Measurements from ENCODE around the gene ANKRD35. TPM values are rescaled to one million over a fixed set of nuclear protein-coding genes. Genes with fewer than 3 reads are reported as not detected.

Gene ANKRD35
- total RNA-seq, 2 experiments from 2014 or later: 0.54 to 0.59 TPM

- Mint-ChIP-seq H3K27ac (peak within 1 kb of the TSS; percentile 97), H3K27me3 (no peaks in the 10 kb centered on the region), H3K9me3 (no peaks in the 10 kb centered on the region), H3K4me1 (ENCODE audit: low read depth) (peaks cover 51% of the 10 kb centered on the region), H3K4me3 (peak within 1 kb of the TSS; percentile 96), H3K36me3 (ENCODE audit: low read depth) (peaks cover 42% of the 10 kb centered on the region)
- intact Hi-C loops (cut with micrococcal nuclease): loop anchor here (10.0 kb wide), 1 partner anchor 74 kb away; the partner anchor contains the start of gene NUDT17
- DNase-seq (peak; percentile 96), ATAC-seq (peak; percentile 92)
- no peak for TF ChIP-seq CTCF (IDR thresholded peaks at IDR 0.05)
- POLR2A ChIA-PET: interaction anchor here (0.6 to 4.3 kb wide), 27 partner anchors 9 to 637 kb away, joined by 3 to 34 read pairs (median 4); partner anchors contain the start of genes ANKRD34A, ITGA10, LIX1L and NUDT17
- CTCF ChIA-PET: interaction anchor here (1.1 to 2.1 kb wide), 8 partner anchors 9 to 74 kb away, joined by 3 to 7 read pairs (median 4); partner anchors contain the start of genes ANKRD34A, POLR3GL and RBM8A
Measured at GRCh38 chr1:145918144-145918991, 32.7 kb upstream of the ANKRD35 start, which contains the start of gene PEX11B. Gene PEX11B (minus strand): TSS chr1:145918717. CDS start chr1:145918688, 29 bp downstream.

- H3K27me3 Mint-ChIP-seq: no peaks in the 10 kb centered on the region
- peak overlapping the region; percentile 96 for H3K4me3 Mint-ChIP-seq
- POLR2A ChIA-PET: interaction anchor here (1.2 to 4.3 kb wide), 7 partner anchors 10 to 79 kb away, joined by 3 to 34 read pairs (median 7); partner anchors contain the start of genes ANKRD34A, POLR3GL, RBM8A and TXNIP
- no peaks in the 10 kb centered on the region for H3K9me3 Mint-ChIP-seq
- CTCF ChIA-PET: interaction anchor here (1.1 to 2.1 kb wide), 6 partner anchors 10 to 73 kb away, joined by 3 to 6 read pairs (median 4); partner anchors contain the start of genes ANKRD34A, POLR3GL and RBM8A
- no peak for TF ChIP-seq CTCF (IDR thresholded peaks at IDR 0.05)
- intact Hi-C loops (cut with micrococcal nuclease): loop anchor here (10.0 kb wide), 1 partner anchor 73 kb away; the partner anchor contains the start of gene NUDT17
- peaks cover 49% of the 10 kb centered on the region for H3K4me1 Mint-ChIP-seq (ENCODE audit: low read depth)
- no peak for DNase-seq
- H3K27ac Mint-ChIP-seq: peak overlapping the region; percentile 97
- ATAC-seq: no peak
- peaks cover 40% of the 10 kb centered on the region for H3K36me3 Mint-ChIP-seq (ENCODE audit: low read depth)
Measured at GRCh38 chr1:145917595-145917994, 31.9 kb upstream of the ANKRD35 start.

GRCh38 chr1:145916745-145917144, 31.1 kb upstream of the ANKRD35 start:
- POLR2A ChIA-PET: interaction anchor here (0.6 to 4.3 kb wide), 7 partner anchors 10 to 120 kb away, joined by 3 to 34 read pairs (median 3); partner anchors contain the start of genes ANKRD34A, POLR3GL and RBM8A
- no peak for TF ChIP-seq CTCF (IDR thresholded peaks at IDR 0.05)
- no peaks in the 10 kb centered on the region for H3K27me3 Mint-ChIP-seq

GRCh38 chr1:145912128-145912641, 26.5 kb upstream of the ANKRD35 start:
- Mint-ChIP-seq H3K27me3 (no peaks in the 10 kb centered on the region), H3K4me1 (ENCODE audit: low read depth) (peaks cover 23% of the 10 kb centered on the region), H3K4me3 (no peak overlapping the region), H3K36me3 (ENCODE audit: low read depth) (peaks cover 30% of the 10 kb centered on the region), H3K27ac (peak overlapping the region; percentile 31), H3K9me3 (no peaks in the 10 kb centered on the region)
- POLR2A ChIA-PET: interaction anchor here (0.7 to 2.4 kb wide), 3 partner anchors 11 to 53 kb away, joined by 3 to 8 read pairs (median 7); partner anchors contain the start of gene PIAS3
- intact Hi-C loops (cut with micrococcal nuclease): loop anchor here (5.0 to 10.0 kb wide), 2 partner anchors 67 to 95 kb away; partner anchors contain the start of gene NUDT17
- ATAC-seq (no peak), DNase-seq (no peak)
- TF ChIP-seq CTCF (IDR thresholded peaks at IDR 0.05): no peak
- CTCF ChIA-PET: interaction anchor here (1.8 to 5.5 kb wide), 2 partner anchors 20 to 29 kb away, joined by 15 to 32 read pairs; partner anchors contain the start of gene ANKRD35

More at GRCh38 chr1:145916745-145917144, 31.1 kb upstream of the ANKRD35 start:
- no peaks in the 10 kb centered on the region for H3K9me3 Mint-ChIP-seq
- H3K4me3 Mint-ChIP-seq: peak overlapping the region; percentile 96
- CTCF ChIA-PET: interaction anchor here (1.8 to 3.0 kb wide), 6 partner anchors 11 to 72 kb away, joined by 4 to 11 read pairs (median 6); partner anchors contain the start of genes ANKRD34A, NUDT17, PIAS3 and POLR3GL
- H3K27ac Mint-ChIP-seq: peak overlapping the region; percentile 47
- intact Hi-C loops (cut with micrococcal nuclease): loop anchor here (10.0 kb wide), 1 partner anchor 72 kb away; the partner anchor contains the start of gene NUDT17
- DNase-seq: no peak
- H3K4me1 Mint-ChIP-seq (ENCODE audit: low read depth): peaks cover 44% of the 10 kb centered on the region
- no peak for ATAC-seq
- peaks cover 40% of the 10 kb centered on the region for H3K36me3 Mint-ChIP-seq (ENCODE audit: low read depth)

All from activated CD8-positive, alpha-beta T cell treated with anti-CD3 and anti-CD28 coated beads for 36 hours (primary cell).